HEK293T (cell line): ENCODE measurements around the gene PDZD2.

Source experiments
- CTCF ChIA-PET: fragments of 350-600 bp; formaldehyde crosslinking; extraction: SDS; loops from one replicate; lab custom pipeline; 2021; ENCODE audit warnings: antibody characterized with exemption, inconsistent platforms; lab: Yijun Ruan, JAX
- POLR2A ChIA-PET: fragments of 350-600 bp; formaldehyde crosslinking; extraction: SDS; loops from one replicate; lab custom pipeline; 2020; ENCODE audit warnings: antibody characterized with exemption, inconsistent platforms; lab: Yijun Ruan, JAX
- DNase-seq: peaks from one replicate; pipeline ENCODE4 v3.0.0; 2012; ENCODE audit warnings: mixed read lengths; ENCODE audit errors: extremely low spot score
- ARNT ChIP-seq: fragments of 450-650 bp; IDR thresholded peaks from 2 replicates; pipeline ENCODE4 v1.6.1; 2017; ENCODE audit warnings: mild to moderate bottlenecking
- BHLHE40 ChIP-seq: fragments of 450-650 bp; IDR thresholded peaks from 2 replicates; pipeline ENCODE4 v1.6.1; 2016; ENCODE audit warnings: mild to moderate bottlenecking, moderate library complexity, borderline replicate concordance
- CTBP1 ChIP-seq: fragments of 450-650 bp; IDR thresholded peaks from 2 replicates; pipeline ENCODE4 v1.6.1; 2016; ENCODE audit warnings: borderline replicate concordance
- ELF4 ChIP-seq: fragments of 450-650 bp; IDR thresholded peaks from 2 replicates; pipeline ENCODE4 v1.6.1; 2017; ENCODE audit warnings: antibody characterized with exemption
- FOXA1 ChIP-seq: fragments of 450-650 bp; IDR thresholded peaks from 2 replicates; pipeline ENCODE4 v1.6.1; 2016; ENCODE audit warnings: mild to moderate bottlenecking
- FOXK2 ChIP-seq: fragments of 450-650 bp; IDR thresholded peaks from 2 replicates; pipeline ENCODE4 v1.6.1; 2016; ENCODE audit warnings: mild to moderate bottlenecking
- FOXM1 ChIP-seq: fragments of 450-650 bp; IDR thresholded peaks from 2 replicates; pipeline ENCODE4 v1.6.1; 2017; ENCODE audit warnings: mild to moderate bottlenecking, borderline replicate concordance
- HDGF ChIP-seq: fragments of 450-650 bp; IDR thresholded peaks from 2 replicates; pipeline ENCODE4 v1.6.1; 2017; ENCODE audit warnings: antibody characterized with exemption, borderline replicate concordance
- L3MBTL2 ChIP-seq: fragments of 450-650 bp; conservative IDR thresholded peaks from 2 replicates; pipeline ENCODE4 v1.6.1; 2016; ENCODE audit warnings: mild to moderate bottlenecking
- LEF1 ChIP-seq: fragments of 450-650 bp; IDR thresholded peaks from 2 replicates; pipeline ENCODE4 v1.6.1; 2017; ENCODE audit warnings: mild to moderate bottlenecking, borderline replicate concordance
- NFRKB ChIP-seq: fragments of 450-650 bp; IDR thresholded peaks from 2 replicates; pipeline ENCODE4 v1.6.1; 2016; ENCODE audit warnings: mild to moderate bottlenecking, moderate library complexity
- PKNOX1 ChIP-seq: fragments of 450-650 bp; IDR thresholded peaks from 2 replicates; pipeline ENCODE4 v1.6.1; 2016
- SP1 ChIP-seq: fragments of 450-650 bp; IDR thresholded peaks from 2 replicates; pipeline ENCODE4 v1.6.1; 2017
- SUZ12 ChIP-seq: fragments of 450-650 bp; IDR thresholded peaks from 2 replicates; pipeline ENCODE4 v1.6.1; 2016; ENCODE audit warnings: mild to moderate bottlenecking
- TARDBP ChIP-seq: fragments of 450-650 bp; IDR thresholded peaks from 2 replicates; pipeline ENCODE4 v1.6.1; 2016
- ZNF384 ChIP-seq: fragments of 450-650 bp; IDR thresholded peaks from 2 replicates; pipeline ENCODE4 v1.6.1; 2016

PDZD2 gene

GRCh38 chr5:32058101-32058500 lies 419.2 kb downstream of the PDZD2 start:
- CTCF ChIA-PET: interaction anchor here (0.7 to 1.2 kb wide), 3 partner anchors 19 to 95 kb away, joined by 3 to 5 read pairs (median 3); no protein-coding TSS in a partner anchor
- POLR2A ChIA-PET: no interaction called here
- no peak for TF ChIP-seq PKNOX1
- no peak for DNase-seq

DNA sequence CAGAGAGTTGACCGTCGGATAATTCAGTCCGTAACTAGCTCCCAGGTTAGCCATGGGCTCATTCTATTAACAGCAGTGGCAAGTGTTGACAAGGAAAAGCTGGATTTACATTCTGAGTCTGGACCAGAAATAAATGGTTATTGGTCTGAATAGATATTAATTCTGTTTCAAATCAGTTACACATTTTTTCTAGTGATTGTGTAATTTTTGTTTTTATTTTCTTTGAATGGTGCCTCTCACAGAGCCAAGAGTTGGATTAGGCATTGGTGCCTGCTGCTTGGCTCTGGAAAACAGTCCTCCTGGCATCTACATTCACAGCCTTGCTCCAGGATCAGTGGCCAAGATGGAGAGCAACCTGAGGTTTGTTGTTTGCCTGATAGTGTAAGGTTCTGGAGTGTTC lies 420.1 kb downstream of the PDZD2 start:
- POLR2A ChIA-PET: no interaction called here

DNA sequence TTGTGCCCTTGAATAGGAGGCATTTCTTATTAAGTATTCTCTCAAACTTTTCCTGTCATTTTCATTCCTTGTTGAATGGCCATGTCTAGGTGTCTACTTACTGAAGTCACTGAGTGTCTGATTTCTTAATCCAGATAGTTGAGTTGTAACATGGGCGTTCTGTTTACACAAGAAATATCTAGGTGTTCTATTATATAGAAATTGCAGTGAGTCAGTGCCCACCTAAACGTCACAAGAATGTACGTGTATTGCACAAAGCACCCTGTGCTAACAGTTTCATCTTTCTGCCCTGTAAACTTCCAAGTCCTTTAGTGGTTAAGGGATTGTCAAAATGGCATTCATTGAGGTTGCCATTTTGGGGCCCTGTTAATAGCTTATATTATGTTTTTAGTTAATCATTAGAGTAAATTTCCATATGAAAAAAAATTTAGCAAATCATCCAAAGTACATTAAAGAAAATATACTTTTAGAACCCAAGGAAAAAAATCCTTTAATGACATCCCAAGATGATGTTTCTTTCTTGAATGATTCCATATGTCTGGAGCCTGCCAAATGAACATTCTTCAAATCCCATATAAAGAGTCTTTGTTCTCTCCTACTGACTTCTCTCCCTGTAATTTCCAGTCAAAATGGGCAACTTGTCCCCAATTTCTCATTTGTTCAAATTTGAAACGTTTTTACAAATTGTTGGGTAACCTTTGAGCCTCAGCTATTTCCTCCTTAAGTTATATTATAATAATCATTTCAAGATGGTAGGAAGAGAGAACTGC lies 421.0 kb downstream of the PDZD2 start:
- no peak for DNase-seq
- ChIA-PET CTCF (interaction anchor here (1.2 kb wide), 1 partner anchor 17 kb away, joined by 3 read pairs; no protein-coding TSS in a partner anchor), POLR2A (no interaction called here)
- TF ChIP-seq ARNT (no peak), PKNOX1 (no peak), FOXM1 (no peak), L3MBTL2 (no peak), FOXK2 (no peak), LEF1 (no peak), BHLHE40 (no peak), CTBP1 (no peak), NFRKB (no peak)

More for the DNA sequence above, 420.1 kb downstream of the PDZD2 start:
- CTCF ChIA-PET: interaction anchor here (1.2 kb wide), 2 partner anchors 18 to 34 kb away, joined by 3 read pairs; no protein-coding TSS in a partner anchor
- DNase-seq: no peak
- no peak for TF ChIP-seq BHLHE40
- no peak for TF ChIP-seq LEF1
- TF ChIP-seq SP1: no peak
- TF ChIP-seq SUZ12: no peak
- TF ChIP-seq TARDBP: no peak
- no peak for TF ChIP-seq NFRKB
- TF ChIP-seq ZNF384: no peak
- TF ChIP-seq PKNOX1: no peak
- no peak for TF ChIP-seq FOXM1
- no peak for TF ChIP-seq CTBP1
- TF ChIP-seq ARNT: no peak
- no peak for TF ChIP-seq L3MBTL2
- TF ChIP-seq ELF4: no peak
- TF ChIP-seq HDGF: no peak
- no peak for TF ChIP-seq FOXK2
- no peak for TF ChIP-seq FOXA1

DNA sequence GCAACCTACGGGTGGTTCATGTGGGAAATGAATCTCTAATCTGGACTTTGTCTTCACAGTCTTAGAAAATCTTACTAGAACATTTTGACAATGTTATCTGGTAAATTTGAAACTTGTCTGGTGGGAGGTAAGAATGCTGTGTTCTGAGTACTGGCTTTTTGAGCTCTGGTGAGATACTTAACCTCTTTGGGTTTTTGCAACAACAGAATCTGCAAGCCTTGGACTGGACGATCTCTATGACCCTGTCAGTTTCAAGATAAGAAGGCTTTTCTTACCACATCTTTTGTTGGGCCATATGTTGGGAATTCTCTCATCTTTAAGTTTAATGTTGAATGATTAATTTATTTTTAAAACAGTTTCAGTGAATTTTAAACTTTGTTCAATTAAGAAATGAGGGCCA lies 422.3 kb downstream of the PDZD2 start:
- no peak for TF ChIP-seq HDGF
- TF ChIP-seq LEF1: no peak
- TF ChIP-seq L3MBTL2: no peak
- no peak for TF ChIP-seq ZNF384
- no peak for TF ChIP-seq TARDBP
- no peak for TF ChIP-seq SP1
- ChIA-PET POLR2A (no interaction called here), CTCF (no interaction called here)

DNA sequence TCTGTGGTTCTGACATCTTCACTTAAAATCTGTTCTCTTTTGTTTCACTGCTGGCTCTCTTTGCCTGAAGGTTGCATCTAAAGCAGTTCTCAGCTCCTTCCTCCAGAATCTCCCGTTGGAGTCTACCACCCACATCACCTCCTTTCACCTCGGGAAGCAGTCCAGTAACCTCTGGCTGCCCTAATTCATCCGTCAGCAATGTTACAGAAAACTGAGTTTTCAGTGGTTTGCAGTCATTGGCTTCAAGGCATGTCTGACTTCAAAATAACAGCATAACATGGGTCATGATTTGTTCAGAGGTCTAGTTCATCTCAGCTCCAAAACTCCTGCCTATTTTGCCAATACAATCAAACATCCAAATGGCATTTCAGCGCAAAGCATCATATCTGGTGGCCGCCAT lies 427.5 kb downstream of the PDZD2 start:
- no peak for DNase-seq
- ChIA-PET CTCF (interaction anchor here (0.7 to 1.5 kb wide), 3 partner anchors 11 to 208 kb away, joined by 3 to 5 read pairs (median 3); no protein-coding TSS in a partner anchor), POLR2A (no interaction called here)
- TF ChIP-seq TARDBP: no peak
- TF ChIP-seq FOXA1: no peak
- TF ChIP-seq CTBP1: no peak
- TF ChIP-seq PKNOX1: no peak
- no peak for TF ChIP-seq LEF1
- no peak for TF ChIP-seq FOXM1
- TF ChIP-seq NFRKB: no peak
- TF ChIP-seq BHLHE40: no peak
- no peak for TF ChIP-seq L3MBTL2
- TF ChIP-seq ELF4: no peak
- TF ChIP-seq SUZ12: no peak
- TF ChIP-seq ZNF384: no peak

More for the DNA sequence above, 422.3 kb downstream of the PDZD2 start:
- DNase-seq: no peak
